HG02642 (cell line): ENCODE measurements around the gene CRYGC.
"Not testable (repeated sequence)": the region's sequence is repeated elsewhere in the genome, so short reads cannot be mapped to it uniquely, and the experiment has no call there.

ENCODE experiments used
- ATAC-seq: cut with Tn5 transposase; IDR thresholded peaks from one replicate; pipeline ENCODE4 v1.9.1; 2021; ENCODE audit warnings: mild to moderate bottlenecking; ENCODE audit not compliant: unreplicated experiment, poor library complexity

CRYGC gene

GRCh38 chr2:208139447-208139846, 9.8 kb upstream of the CRYGC start:
- no peak for ATAC-seq

DNA sequence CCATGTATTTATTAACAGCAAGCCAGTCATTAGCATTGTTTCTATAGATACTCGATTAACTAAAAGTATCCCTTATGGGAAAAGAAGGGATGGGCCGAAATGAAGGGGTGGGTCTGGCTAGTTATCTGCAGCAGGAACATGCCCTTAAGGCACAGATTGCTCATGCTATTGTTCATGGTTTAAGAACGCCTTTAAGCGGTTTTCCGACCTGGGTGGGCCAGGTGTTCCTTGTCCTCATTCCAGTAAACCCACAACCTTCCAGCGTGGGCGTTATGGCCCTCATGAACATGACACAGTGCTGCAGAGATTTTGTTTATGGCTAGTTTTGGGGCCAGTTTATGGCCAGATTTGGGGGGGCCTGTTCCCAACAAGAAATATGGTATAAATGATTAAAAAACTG, 8.7 kb upstream of the CRYGC start:
- ATAC-seq: not testable (repeated sequence)

GRCh38 chr2:208136716-208137094, 7.1 kb upstream of the CRYGC start:
- no peak for ATAC-seq

DNA sequence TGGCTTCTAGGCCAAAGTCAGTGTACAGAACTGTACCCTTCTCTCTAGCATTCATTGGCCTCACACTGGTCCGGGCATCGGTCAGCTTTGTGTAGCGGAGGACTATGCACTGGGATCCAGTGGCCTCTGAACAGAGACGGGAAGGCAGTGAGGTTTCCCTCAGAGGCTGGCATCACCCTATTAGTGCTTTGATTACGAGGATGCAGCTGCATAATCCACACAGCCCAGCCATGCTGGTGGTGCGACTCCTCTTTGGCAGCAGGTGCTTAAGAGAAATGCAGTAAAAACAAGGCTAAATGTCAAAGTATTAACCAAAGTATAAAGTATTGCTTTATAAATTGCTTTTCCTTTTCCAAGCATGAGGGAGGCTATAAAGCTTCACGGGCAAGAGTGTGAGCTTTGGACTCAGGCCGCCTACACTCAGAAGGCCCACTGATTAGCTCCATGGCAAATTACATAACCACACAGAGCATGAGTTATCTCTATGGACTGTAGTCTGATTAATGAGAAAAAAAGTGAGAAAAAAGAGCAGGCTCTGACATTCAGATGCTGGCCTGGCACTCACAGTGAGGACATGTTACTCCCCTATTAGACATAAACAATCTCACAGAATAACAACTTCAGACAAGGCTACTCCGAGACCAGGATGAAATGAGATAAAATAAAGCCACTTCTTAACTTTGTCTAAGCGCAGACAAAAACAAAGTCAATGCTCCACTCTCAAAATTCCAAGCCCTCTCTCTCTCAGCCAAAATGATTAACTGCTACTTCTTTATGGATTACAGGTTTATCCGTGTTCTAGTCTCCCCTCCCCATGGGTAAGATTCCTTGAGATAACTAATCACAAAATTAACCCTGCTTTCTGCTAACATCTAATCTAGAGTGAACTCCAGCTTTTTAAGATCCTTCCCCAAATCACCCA, 6.4 kb upstream of the CRYGC start:
- no peak for ATAC-seq

DNA sequence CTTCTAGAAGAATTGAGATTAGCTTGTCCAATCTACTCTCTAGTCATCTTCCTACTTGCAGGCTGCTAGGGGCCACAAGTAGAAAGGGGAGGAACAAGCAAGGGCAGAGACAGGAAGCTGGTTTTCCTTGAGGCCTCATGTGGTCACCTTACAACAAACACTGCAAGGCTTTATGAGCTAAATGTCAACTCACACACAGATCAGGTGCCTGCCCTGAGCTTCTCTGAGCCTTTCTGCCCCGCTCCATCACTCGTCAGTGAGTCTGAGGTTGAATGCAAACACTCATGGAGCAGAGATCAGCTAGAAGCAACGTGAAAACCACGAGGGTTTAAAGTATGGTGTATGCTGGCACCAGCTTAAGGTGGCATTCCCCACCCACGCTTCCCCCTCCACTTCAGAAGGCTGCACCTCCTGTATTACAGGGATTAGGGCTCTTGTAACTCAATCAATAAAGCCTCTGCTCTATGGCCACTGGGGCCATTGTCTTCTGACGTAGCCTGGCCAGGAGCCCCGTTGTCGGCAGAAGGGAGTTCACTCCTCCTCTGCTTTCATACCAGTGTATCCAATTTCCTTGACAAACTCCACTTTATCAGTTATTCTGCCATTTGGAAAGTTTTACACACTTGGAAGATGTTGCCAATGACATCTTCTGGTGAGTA, 5.4 kb upstream of the CRYGC start:
- ATAC-seq: peak; percentile 41

GRCh38 chr2:208130712-208131110, 1.1 kb upstream of the CRYGC start:
- ATAC-seq: no peak

- ATAC-seq: no peak
Observed at GRCh38 chr2:208128136-208128535, 1.5 kb downstream of the CRYGC start.

- no peak for ATAC-seq
Observed at GRCh38 chr2:208127090-208127489, 2.5 kb downstream of the CRYGC start.

DNA sequence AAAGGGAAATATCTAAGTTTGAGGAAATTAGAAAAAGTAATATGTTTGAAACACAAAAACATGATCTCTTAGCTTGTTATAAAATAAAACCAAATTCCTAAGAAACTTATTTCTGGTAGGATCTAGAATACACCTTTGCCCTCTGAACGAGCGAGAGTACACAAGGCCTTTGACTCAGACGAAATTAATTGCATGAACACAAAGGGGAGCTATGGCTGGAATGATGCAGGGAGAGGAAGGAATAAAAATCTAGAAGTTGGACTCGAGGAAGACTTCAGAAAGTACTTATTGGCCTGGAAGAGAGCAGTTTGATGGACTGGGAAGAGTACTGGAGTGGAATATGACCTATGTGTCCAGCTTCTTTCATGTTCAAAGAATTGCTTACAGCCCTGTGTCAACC, 4.4 kb downstream of the CRYGC start:
- ATAC-seq: no peak

DNA sequence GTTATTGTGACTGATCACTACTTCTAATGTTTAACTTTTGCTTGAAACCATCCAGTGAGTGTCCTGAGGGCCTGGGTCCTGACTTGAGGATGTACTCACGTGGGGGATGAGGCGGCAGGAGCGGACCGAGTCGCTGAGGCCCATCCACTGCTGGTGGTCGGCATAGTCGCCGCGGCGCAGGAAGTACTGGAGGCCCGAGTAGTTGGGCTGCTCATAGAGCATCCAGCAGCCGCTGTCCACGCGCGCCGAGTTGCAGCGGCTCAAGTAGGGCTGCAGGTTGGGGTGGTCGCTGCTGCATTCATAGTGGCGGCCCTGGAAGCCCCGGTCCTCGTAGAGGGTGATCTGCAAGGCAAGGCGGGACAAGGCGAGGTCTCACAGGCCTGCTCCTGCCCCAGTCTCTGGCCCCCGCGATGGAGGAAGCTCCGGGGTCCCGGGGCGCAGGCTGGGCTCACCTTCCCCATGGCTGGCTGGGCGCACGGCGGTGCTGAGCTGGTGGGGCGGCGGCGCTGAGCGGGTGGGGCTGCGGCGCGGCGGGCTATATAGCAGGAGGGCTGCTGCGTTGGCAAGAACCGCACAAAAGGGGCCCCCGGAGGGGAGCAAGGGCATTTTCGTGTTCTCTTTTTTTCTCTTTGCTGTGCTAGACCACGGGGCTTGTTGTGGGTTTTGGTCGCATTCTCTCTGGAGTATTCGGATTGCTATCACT, 5.5 kb downstream of the CRYGC start, which contains the start of gene CRYGD:
Gene CRYGD, minus strand, starts transcription at position 512 of the 703 bp plus-strand sequence. Its CDS starts 51 bp downstream, at position 461.
- ATAC-seq: not testable (repeated sequence)

DNA sequence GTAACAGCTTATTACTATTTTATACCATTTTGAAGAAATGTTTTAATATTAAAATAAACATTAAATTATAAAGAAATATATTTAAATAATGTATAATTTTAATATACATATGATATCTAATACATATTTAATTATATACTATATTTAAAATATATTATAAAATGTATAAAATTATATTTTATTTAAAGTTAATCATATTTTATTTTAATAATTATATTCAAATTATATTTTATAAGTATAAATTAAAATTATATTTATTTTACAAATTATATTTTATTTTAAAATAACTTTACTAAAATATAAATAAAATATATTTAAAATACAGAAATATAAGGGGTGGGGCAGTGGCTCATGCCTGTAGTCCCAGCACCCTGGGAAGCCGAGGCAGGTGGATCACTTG, 7.4 kb downstream of the CRYGC start:
- no peak for ATAC-seq

- no peak for ATAC-seq
Observed at GRCh38 chr2:208118918-208119317, 10.7 kb downstream of the CRYGC start.

DNA sequence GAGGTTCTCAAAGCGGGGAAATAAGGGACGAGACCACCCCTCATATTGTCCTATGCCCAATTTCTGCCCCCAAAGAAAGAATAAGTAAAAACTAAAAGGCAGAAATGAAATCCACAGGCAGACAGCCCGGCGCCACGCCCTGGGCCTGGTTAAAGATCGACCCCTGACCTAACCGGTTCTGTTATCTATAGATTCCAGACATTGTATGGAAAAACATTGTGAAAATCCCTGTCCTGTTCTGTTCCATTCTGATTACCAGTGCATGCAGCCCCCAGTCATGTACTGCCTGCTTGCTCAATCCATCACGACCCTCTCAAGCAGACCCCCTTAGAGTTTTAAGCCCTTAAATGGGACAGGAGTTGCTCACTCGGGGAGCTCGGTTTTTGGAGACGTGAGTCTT, 12.2 kb downstream of the CRYGC start:
- not testable (repeated sequence) for ATAC-seq

GRCh38 chr2:208112969-208113368, 16.7 kb downstream of the CRYGC start:
- ATAC-seq: no peak

GRCh38 chr2:208112273-208112745, 17.3 kb downstream of the CRYGC start:
- ATAC-seq: not testable (repeated sequence)

DNA sequence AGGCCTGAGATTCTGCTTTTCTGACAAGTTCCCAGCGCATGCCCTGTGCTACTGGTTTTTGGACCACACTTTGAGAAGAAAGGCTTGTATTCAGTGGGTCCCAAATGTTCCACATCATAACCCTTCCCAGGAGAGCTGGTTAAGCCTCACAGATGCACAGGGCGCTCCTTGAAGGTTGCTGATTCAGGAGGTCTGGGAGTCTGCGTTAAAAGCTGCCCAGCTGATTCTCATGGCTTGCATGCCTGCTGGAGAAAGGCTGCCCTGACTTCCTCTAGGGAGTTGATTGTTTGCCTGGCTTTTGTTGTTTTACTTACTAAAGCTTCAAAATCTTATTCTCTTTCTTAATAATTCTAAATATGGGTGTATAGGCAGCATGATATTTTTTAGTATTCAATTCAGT, 26.0 kb downstream of the CRYGC start:
- ATAC-seq: no peak

GRCh38 chr2:208101716-208102631, 27.7 kb downstream of the CRYGC start:
- no peak for ATAC-seq

GRCh38 chr2:208099682-208100470, 29.8 kb downstream of the CRYGC start:
- ATAC-seq: no peak

GRCh38 chr2:208098701-208099100, 30.9 kb downstream of the CRYGC start:
- not testable (repeated sequence) for ATAC-seq
